Esophagus (tissue), 2 donors: Measurements from ENCODE around the gene NGRN. TPM values are rescaled to one million over a fixed set of nuclear protein-coding genes. Genes with fewer than 3 reads are reported as not detected.

Experiments used
- polyA plus RNA-seq, 2 donors: library from polyadenylated mRNA; stranded (reverse); fragments of 200-250 nt; gene quantifications; one replicate each; pipeline ENCODE4 v1.2.3, GENCODE V29; 2013
- donor health status: healthy with polysubstance abuse.
- donor health status: Bipolar disorder and iron deficiency.

Gene NGRN
- polyA plus RNA-seq, 2 donors: 25.7 to 36.6 TPM

Other genes starting within 250 kb of the NGRN start
- gene IDH2, start 163.2 kb upstream of the NGRN start, polyA plus RNA-seq: 10 to 100 TPM; 63.5 to 98.5 TPM
- gene SEMA4B, start 64.3 kb upstream of the NGRN start, polyA plus RNA-seq: 100 to 1,000 TPM in 1 of 2 donors, 10 to 100 TPM in 1; 90.5 to 121 TPM
- gene CIB1, start 31.7 kb upstream of the NGRN start, polyA plus RNA-seq: 100 to 1,000 TPM in 1 of 2 donors, 10 to 100 TPM in 1; 88.5 to 121 TPM
- 1 to 10 TPM; 2.1 to 2.2 TPM for gene GDPGP1, start 31.5 kb upstream of the NGRN start, polyA plus RNA-seq
- gene TTLL13, start 16.1 kb upstream of the NGRN start, polyA plus RNA-seq: under 1 TPM; 0.04 to 0.07 TPM
- gene ZNF774, start 86.6 kb downstream of the NGRN start, polyA plus RNA-seq: 1 to 10 TPM in 1 of 2 donors, under 1 TPM in 1; 0.80 to 1.5 TPM
- 100 to 1,000 TPM in 1 of 2 donors, 10 to 100 TPM in 1; 68.4 to 106 TPM for gene IQGAP1, start 122.6 kb downstream of the NGRN start, polyA plus RNA-seq